ENCODE results near the gene TMEM52.

TMEM52 gene

DNA sequence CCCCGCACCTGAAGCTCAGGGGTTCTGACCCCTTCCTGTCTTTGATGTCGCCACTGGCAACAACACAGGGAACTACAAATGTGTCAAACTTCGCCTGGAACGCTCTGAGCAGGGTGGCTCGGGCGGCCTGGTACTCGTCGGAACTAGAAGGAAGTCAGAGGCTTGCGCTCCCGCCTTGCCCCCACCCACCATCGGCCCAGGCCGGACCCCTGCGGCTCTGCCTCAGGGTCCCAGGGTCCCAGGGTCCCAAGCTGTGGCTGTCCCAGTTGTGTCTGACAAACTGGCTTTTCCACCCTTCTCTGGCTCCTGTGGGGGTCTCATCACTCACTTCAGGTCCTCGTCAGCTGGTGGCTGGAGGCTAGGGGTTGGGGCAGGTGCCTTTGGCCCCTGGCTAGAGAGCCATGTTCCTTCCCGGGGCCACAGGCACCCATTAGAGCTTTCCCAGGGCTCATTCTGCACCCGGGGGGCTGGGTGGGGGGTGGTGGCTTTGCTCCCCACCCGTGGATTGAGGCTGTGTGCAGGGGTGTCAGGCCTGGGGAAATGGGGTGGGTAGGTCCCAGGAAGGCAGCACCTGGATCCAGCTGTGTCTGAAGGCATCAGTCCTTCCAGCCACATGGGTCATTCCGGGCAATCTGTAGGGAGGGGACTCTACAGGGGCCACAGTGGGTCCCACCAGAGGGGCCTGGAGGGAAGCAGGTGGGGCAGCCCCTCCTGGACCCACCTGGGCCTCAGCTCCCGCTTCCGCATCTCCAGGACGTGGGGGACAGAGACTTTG, 8.0 kb upstream of the TMEM52 start:
- no peak for DNase-seq (ENCODE audit: low read depth in 2 of 2, low spot score in 1 of 2)

DNA sequence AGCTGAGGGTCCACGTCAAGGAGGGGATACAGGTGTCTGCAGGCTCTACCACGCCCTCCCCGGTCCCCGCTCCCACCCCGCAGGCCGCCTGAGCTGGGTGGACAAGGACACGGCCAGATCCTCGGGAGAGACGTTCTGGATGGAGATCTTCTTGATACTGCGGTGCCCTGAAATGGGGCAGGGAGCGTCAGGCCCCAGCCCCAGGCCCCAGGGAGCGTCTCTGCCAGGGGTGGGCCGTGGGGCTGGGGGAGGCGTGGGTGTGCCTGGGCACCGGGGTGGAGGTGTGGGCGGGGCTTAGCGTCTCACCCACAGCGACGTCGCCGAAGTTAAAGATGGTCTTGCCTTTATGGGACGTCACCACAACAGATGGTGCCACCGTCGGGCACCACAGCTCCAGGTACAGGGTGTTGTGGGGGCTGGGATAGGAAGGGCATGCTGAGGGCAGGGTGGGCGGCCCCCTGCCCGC, 7.3 kb upstream of the TMEM52 start:
- DNase-seq (ENCODE audit: low read depth in 2 of 2, low spot score in 1 of 2) = no peak

DNA sequence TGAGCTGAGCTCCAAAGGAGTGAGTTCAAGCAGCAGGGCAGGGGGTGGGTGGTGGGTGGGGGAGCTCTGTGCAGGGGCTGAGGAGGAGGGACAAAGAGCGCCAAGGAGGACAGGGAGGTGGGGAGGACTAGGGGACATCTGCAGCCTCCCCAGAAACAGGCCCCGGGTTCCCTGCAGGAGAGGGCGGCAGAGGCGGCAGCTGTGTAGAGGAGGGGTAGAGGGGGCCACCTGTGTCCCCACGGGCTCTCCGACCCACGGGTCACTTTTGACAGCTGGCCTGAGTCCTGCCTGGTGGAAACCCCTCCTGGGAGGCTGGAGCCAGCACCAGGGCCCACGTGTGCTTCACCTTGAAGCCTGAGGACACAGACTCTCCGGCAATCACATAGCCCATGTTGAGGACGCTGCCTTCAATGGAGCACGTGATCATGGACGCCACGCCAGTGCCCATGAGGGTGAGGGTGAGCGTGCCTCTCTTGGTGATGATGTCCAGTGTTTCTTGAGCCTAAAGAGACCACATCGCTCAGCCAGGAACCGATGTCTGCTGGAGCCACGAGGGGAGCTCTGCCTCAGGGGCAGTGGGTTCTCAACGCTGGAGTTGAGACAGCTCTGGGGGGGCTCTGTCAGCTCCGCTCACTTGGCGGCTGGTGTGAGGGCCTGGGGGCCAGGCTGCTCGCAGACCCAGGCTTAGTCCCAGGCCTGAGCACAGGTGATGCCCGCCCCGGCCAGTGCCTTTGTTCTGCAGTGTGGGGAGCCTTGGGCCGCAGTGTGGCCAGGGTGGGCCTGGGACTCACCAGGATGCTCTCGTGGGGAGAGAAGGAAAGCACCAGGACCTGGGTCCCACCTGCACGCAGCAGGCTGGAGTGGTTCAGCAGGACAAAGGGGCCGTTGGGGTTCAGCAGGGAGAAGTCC, 6.6 kb upstream of the TMEM52 start:
- DNase-seq (ENCODE audit: low read depth in 2 of 2, low spot score in 1 of 2) = no peak

DNA sequence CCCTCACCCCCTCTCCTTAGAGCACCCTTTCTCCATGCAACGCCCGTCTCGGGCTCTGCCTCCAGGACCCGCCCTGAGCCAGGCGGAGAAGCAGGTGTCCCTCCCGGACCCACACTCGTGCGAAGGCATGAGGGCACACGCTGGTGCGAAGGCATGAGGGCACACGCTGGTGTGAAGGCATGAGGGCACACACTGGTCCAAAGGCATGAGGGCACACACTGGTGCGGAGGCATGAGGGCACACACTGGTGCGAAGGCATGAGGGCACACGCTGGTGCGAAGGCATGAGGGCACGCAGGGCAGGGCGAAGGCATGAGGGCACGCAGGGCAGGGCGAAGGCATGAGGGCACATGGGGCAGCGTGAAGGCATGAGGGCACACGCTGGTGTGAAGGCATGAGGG, 5.8 kb upstream of the TMEM52 start:
- no peak for DNase-seq (ENCODE audit: low read depth in 2 of 2, low spot score in 1 of 2)

GRCh38 chr1:1924386-1924785, 5.3 kb upstream of the TMEM52 start:
- DNase-seq (ENCODE audit: low read depth in 2 of 2, low spot score in 1 of 2) = no peak

- DNase-seq (ENCODE audit: low read depth in 2 of 2, low spot score in 1 of 2) = no peak
These were observed 4.1 kb upstream of the TMEM52 start for GRCh38 chr1:1922956-1923833.

- no peak for DNase-seq (ENCODE audit: low read depth in 2 of 2, low spot score in 1 of 2)
These were observed 3.5 kb upstream of the TMEM52 start for GRCh38 chr1:1922702-1922955.

GRCh38 chr1:1921901-1922701, 3.0 kb upstream of the TMEM52 start:
- DNase-seq (ENCODE audit: low read depth in 2 of 2, low spot score in 1 of 2) = no peak

- DNase-seq (ENCODE audit: low read depth in 2 of 2, low spot score in 1 of 2) = no peak
These were observed 2.4 kb upstream of the TMEM52 start for GRCh38 chr1:1921459-1921862.

- no peak for DNase-seq (ENCODE audit: low read depth in 2 of 2, low spot score in 1 of 2)
These were observed 1.8 kb upstream of the TMEM52 start for GRCh38 chr1:1920608-1921458.

DNA sequence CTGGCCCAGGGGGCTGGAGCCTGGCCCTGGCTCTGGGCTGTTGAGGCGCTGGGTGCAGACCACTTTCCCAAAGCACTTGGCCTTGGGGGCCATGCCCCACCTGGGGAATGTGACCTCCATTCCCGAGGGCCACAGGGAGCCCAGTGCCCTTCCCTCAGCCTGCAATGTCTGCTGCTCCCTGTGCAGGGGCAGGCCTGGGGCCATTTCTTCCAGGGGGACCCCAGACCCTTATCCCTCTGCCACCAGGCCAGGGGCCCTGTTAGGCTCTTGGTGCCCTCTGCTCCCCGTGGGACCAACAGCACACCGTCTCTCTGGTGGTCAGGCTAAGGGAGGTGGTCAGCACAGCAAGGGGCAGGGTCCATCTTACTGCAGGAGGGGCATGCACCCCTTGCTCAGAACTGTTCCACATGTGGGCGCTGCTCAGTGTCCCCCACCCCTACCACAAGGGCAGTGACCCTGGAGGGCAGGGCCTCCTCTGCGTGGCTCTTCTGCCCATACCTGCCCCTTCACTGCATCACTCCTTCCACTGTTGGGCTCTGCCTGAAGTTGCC, 1.1 kb upstream of the TMEM52 start:
- DNase-seq (ENCODE audit: low read depth in 2 of 2, low spot score in 1 of 2) = no peak

DNA sequence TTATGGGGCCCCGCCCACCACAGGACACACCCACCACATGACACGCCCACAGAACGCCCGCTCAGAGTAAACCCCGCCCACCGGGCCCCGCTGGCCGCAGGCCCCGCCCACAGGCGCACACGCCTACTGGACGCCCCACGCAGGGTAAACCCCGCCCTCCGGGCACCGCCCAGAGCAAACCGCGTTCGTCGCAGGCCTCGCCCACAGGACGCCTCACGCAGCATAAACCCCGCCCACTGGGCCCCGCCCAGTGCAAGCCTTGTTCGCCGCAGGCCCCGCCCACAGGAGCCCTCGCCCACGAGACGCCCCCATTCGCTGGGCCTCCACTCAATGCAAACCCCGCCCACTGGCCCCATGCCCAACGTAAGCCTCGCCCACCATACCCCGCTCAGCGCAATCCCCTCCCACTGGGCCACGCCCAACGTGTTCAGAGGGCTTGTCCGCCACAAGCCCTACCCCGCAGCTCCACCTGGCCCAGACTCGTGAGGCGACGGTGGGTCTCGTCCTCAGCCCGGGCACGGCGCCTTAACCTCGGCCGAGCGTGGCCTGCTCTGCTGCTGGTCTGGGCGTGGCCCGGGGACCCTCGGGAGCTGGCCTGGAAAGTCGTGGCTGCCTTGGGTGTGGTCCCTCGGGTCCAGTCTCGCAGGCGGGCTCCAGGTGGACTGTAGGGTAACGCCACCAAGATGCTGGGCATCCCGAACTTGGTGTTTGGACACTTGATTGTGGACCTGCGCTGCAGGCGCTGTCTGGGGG, 401 bp upstream of the TMEM52 start:
- peak; percentile 96 to 99 for DNase-seq (ENCODE audit: low read depth in 2 of 2, low spot score in 1 of 2)

DNA sequence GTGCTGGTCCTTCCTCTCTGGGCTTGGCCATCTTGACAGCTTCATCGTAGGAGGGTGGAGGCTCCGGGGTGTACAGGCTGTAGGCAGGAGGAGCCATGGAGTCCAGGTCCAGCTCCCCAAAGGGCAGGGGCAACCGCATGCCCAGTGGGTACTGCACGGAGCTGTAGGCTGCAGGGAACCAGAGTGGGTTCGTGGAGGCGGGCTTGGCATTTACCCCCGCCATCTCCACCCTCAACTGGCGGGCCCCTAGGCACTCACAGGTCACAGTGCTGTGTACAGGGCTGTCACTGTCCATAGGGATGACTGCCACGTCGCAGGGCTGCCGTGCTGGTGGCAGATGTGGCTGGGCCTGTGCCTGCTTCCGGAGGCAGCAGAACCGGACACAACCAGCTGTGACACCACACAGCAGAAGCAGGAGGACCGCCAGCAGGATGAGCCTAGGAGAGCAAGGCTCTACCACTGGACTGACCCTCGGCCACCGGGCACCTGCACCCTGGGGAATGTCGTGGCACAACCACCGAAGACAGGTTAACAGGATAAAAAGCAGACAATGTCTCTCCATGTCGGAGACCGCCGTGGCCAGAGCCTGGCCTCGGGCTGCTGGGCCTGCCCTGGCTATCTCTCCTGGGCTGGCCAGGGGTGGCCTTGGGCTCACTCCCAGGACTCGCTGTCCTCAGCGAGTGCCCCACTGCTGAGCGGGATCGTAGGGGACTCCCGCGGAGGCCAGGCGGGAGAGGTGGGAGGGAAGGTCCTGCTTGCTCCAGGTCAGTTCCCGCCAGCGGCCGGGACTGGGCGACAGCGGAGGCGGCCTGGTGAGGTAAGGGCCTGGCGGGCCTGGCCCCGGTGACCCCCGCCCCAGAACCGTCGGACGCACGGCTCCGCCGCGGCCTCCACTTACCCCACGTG, 831 bp downstream of the TMEM52 start:
- no peak for DNase-seq (ENCODE audit: low read depth in 2 of 2, low spot score in 1 of 2)

DNA sequence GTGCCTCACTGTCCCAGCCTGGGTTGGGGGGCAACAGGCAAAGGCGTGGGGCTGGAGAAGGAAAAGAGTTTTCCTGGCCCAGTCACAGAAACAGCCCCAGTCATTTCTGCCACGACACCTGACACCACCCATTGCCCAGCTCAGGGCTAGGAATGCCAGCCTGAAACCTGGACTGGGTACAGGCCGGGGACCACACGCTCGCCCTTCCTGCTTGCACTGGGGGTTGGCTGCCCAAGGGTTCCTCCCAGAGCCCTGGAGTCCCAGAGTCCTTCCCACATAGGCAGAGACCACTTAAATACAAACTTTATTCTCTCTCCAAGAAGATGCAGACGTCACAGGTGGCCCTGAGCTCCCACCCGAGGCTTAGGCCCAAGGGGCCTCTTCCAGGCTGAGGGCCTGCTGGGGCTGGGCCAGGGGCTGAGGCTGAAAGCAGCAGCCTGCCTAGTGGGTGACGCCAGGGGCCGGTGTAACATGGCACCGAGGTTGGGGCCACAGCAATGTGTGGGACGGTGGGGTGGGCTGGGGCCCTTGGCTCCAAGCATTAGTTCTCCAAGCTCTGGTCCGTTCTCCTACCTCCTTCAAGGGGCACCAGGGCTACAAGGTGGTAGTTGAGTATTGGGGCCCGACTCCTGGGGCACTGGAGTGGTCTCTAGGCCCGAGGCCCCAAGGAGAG, 1.6 kb downstream of the TMEM52 start:
- no peak for DNase-seq (ENCODE audit: low read depth in 2 of 2, low spot score in 1 of 2)

- no peak for DNase-seq (ENCODE audit: low read depth in 2 of 2, low spot score in 1 of 2)
These were observed 2.2 kb downstream of the TMEM52 start for GRCh38 chr1:1916851-1917251.

DNA sequence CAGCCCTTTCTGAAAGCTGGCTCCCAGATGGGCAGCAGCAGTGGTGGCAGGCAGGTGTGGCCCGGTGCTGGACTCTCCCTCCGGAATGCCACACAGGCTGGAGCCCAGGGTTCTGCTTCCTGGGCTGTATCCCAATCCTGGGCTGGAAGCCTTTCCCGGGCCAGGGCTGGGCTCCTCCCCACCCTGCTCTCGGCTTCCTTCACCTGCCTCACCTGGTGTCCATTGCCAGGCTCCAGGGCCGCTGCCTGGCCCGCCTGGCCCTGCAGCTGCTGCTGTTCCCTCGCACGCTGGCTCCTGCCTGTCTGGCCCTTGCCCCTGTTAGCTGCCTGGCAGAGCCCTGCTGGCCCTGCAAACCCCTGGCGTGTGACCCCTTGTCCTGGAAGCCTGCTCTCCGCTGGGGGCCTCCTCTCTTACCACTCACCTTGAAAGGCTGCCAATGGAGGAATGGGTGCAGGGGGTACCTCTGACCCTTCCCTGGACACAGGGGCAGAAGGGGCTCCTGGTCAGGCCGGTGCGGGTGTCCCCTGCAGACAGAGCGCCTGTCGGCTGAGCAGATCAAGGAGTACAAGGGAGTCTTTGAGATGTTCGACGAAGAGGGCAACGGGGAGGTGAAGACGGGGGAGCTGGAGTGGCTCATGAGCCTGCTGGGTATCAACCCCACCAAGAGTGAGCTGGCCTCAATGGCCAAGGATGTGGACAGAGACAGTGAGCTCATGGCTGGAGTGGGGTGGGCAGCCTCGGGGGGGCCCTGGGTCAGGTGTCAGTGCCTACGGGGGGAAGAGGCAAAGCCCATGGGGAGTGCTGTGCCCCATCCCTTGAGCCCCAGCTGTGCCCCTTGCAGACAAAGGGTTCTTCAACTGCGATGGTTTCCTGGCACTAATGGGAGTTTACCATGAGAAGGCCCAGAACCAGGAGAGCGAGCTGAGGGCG, 2.9 kb downstream of the TMEM52 start:
- no peak for DNase-seq (ENCODE audit: low read depth in 2 of 2, low spot score in 1 of 2)
